Activated naive CD8-positive, alpha-beta T cell (primary cell): ENCODE measurements around the gene SPINT2.

Experiments used
- H3K27ac Mint-ChIP-seq: one replicate; pipeline ENCODE4 v1.8.0; 2021; ENCODE audit warnings: mixed read lengths
- H3K27me3 Mint-ChIP-seq: one replicate; pipeline ENCODE4 v1.8.0; 2021; ENCODE audit warnings: mixed read lengths
- H3K36me3 Mint-ChIP-seq: one replicate; pipeline ENCODE4 v1.8.0; 2021; ENCODE audit warnings: mixed read lengths
- H3K4me1 Mint-ChIP-seq: one replicate; pipeline ENCODE4 v1.8.0; 2021; ENCODE audit warnings: low read depth, mixed read lengths
- H3K4me3 Mint-ChIP-seq: one replicate; pipeline ENCODE4 v1.8.0; 2021; ENCODE audit warnings: mild to moderate bottlenecking, mixed read lengths
- H3K9me3 Mint-ChIP-seq: one replicate; pipeline ENCODE4 v1.8.0; 2021; ENCODE audit warnings: low read depth, mixed read lengths

SPINT2 gene

DNA sequence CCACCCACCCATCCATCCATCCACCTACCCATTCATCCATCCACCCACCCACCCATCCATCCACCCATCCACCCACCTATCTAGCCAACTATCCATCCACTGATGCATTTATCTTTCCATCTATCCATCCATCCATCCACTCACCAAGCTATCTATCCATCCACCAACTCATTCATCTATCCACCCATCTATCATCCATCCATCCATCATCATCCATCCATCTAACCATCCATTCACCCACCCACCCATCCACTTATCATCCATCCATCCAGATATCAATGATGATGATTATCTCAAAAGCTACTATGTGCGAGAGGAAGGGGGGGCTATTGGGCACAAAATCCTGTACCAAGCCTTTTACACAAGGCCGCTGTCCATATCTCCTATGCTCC is 45.9 kb downstream of the SPINT2 start:
- Mint-ChIP-seq H3K9me3 (no peaks in the 10 kb centered on the region), H3K36me3 (peaks cover 3% of the 10 kb centered on the region), H3K4me3 (no peak overlapping the region), H3K4me1 (peaks cover 4% of the 10 kb centered on the region), H3K27me3 (no peaks in the 10 kb centered on the region), H3K27ac (no peak overlapping the region)

DNA sequence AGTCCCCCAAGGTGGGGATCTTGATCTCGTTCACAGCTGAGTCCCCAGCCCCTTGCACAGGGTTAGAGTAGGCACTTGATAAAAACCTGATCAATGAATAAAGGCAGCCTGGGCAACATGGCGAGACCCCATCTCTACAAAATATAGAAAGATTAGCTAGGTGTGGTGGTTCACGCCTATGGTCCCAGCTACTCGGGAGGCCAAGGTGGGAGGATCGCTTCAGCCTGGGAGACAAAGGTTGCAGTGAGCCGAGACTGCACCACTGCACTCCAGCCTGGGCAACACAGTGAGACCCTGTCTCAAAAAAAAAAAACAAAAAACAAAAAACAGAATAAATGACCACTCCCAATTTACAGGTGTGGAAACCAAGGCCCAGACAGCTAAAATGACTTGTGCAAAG is 46.6 kb downstream of the SPINT2 start:
- Mint-ChIP-seq H3K4me3 (no peak overlapping the region), H3K9me3 (no peaks in the 10 kb centered on the region), H3K4me1 (peaks cover 4% of the 10 kb centered on the region), H3K36me3 (peaks cover 3% of the 10 kb centered on the region), H3K27me3 (no peaks in the 10 kb centered on the region), H3K27ac (no peak overlapping the region)

DNA sequence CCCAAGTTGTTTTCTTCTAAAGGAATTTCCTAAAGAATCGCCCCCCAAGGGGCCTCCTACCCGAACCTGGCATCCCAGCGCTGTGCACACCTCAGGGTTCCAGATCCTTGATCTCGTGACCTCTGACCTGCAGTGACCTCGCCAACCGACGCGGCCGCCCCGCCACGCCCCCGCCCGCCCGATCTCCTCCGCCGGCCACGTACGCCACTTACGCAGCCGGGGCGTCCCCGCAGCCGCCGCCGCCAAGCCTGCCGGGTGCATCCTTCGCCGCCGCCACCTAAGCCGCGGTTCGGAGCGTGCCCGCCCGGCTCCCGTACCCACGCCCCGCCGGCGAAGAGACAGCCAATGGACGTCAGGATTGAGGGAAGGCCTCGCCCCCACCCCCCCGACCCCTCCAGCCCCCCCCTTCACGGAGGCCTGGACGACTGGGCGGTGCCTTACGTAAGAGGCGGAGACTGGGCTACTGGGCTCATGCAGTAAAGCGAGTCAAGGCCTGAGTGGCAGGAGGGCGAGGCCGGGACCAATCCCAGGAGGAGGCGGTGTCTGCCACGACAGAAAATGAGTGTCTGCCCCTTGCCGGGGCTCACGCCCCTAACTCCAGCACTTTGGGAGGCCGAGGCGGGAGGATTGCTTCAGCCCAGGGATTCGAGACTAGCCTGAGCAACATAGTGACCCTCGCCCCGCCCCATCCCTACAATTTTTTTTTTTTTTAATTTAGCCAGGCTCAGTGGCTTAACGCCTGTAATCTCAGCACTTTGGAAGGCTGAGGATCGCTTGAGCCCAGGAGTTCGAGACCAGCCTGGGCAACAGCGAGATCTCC is 51.5 kb downstream of the SPINT2 start, which contains the start of gene YIF1B:
TSS of gene YIF1B (minus strand) at position 291 of the 820 bp plus-strand sequence. CDS start at position 261, 30 bp downstream.
- H3K4me3 Mint-ChIP-seq, result peak within 1 kb of the TSS; percentile 93
- peak within 1 kb of the TSS; percentile 88 for H3K27ac Mint-ChIP-seq
- no peaks in the 10 kb centered on the region for H3K27me3 Mint-ChIP-seq
- no peaks in the 10 kb centered on the region for H3K9me3 Mint-ChIP-seq
- peaks cover 26% of the 10 kb centered on the region for H3K4me1 Mint-ChIP-seq
- H3K36me3 Mint-ChIP-seq, result no peaks in the 10 kb centered on the region

DNA sequence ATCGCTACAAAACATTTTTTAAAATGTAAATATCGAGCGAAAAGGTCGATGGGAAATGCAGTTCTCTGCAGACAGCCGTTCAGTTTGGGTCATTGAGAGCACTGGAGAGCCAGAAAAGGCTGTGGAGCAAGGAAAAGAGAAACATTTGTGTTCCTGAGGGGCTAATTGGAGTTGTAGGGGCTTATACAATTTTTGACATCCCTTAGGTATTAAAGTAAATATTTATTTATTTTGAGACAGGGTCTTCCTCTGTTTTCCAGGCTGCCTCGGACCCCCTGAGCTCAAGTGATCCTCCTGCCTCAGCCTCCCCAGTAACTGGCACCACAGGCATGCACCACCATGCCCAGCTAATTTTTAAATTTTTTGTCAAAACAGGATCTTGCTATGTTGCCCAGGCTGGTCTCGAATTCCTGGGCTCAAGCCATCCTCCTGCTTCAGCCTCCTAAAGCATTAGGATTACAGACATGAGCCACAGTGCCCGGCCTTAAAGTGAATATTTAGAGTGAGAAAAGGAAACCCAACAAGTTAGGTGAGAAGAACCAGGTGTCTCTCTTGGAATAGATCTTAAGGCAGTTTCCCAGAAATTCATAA is 52.2 kb downstream of the SPINT2 start:
- Mint-ChIP-seq H3K4me1 (peaks cover 32% of the 10 kb centered on the region), H3K4me3 (peak overlapping the region; percentile 93), H3K27ac (peak overlapping the region; percentile 88), H3K36me3 (no peaks in the 10 kb centered on the region), H3K9me3 (no peaks in the 10 kb centered on the region), H3K27me3 (no peaks in the 10 kb centered on the region)

DNA sequence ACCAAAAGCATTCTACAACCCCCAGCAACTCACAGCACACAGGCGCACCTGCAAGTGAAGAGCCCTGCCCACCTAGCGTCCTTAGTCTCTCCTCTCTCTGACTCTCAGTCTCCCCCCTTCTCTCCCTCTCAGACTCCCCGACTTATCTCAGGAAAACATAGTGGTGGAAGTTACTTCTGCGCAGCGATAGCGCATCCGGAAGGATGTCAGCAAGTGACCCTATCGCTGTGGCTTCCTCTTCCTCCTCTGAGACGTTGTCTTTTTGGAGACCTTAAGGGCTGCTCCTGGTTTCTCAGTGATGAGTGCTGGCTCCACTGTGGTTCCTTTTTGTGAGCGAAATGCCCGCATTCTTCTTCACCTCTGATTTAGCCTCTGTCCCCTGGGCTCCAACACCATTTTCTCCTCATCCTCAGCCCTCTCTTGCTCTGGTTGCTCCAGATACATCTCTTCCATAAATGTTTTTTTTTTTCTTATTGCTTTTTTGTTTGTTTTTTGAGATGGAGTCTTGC is 52.8 kb downstream of the SPINT2 start:
- Mint-ChIP-seq H3K4me3 (peak overlapping the region; percentile 93), H3K36me3 (peaks cover 1% of the 10 kb centered on the region), H3K27ac (peak overlapping the region; percentile 83), H3K4me1 (peaks cover 38% of the 10 kb centered on the region), H3K27me3 (no peaks in the 10 kb centered on the region), H3K9me3 (no peaks in the 10 kb centered on the region)

DNA sequence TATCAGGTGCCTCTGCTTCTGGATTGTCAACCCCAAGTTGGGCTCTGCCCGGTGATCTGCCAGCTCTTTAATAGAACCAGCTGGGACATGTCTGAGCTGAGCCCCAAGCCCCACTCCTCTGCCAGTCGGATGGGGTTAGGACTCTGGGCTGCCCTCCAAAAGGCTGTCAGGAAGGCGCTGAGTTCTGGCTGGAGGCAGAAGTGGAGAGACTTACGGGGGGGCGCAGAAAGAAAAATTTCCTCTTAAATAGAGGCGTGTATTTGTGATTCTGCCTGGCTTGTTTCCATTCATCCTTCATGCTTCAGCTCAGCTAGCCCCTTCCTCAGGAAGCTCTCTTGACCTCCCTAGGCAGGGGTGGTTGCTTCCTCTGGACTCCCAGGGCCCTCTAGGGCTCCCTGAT is 54.3 kb downstream of the SPINT2 start:
- H3K27ac Mint-ChIP-seq, result no peak overlapping the region
- no peaks in the 10 kb centered on the region for H3K9me3 Mint-ChIP-seq
- no peaks in the 10 kb centered on the region for H3K27me3 Mint-ChIP-seq
- peaks cover 39% of the 10 kb centered on the region for H3K4me1 Mint-ChIP-seq
- H3K36me3 Mint-ChIP-seq, result peaks cover 2% of the 10 kb centered on the region
- H3K4me3 Mint-ChIP-seq, result peak overlapping the region; percentile 57

DNA sequence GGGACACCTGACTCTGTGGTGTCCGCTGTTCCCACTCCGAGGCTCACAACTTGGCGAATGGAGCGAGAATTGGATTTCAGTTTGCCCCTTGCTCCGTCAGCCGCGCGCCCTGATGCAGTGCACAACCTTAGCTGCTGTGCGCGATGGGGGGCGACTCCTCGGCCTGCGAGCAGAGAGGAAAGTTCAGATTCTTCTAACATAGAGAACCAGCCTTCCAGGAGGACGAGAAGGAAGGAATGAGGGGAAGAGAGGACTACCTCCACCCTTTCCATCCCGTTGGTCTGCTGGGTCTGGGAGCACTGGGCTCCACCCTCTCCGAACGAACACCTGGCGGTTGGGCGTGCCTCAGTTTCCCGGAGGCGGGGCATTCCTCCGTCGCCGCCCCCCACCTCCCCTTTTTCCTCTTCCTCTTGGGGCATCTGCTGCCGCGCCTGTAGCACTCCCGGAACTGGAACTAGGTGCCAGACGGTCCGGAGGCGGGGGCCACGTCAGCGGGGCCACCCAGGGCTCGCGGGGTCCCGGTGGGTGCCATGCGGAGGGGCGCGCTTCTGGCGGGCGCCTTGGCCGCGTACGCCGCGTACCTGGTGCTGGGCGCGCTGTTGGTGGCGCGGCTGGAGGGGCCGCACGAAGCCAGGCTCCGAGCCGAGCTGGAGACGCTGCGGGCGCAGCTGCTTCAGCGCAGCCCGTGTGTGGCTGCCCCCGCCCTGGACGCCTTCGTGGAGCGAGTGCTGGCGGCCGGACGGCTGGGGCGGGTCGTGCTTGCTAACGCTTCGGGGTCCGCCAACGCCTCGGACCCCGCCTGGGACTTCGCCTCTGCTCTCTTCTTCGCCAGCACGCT is 55.3 kb downstream of the SPINT2 start, which contains the start of gene KCNK6:
TSS of gene KCNK6 (plus strand) at position 425 of the 838 bp plus-strand sequence. CDS start at position 531, 106 bp downstream.
- peak within 1 kb of the TSS; percentile 87 for H3K4me3 Mint-ChIP-seq
- H3K27ac Mint-ChIP-seq, result peak within 1 kb of the TSS; percentile 54
- H3K4me1 Mint-ChIP-seq, result peaks cover 39% of the 10 kb centered on the region
- H3K36me3 Mint-ChIP-seq, result peaks cover 2% of the 10 kb centered on the region
- H3K9me3 Mint-ChIP-seq, result no peaks in the 10 kb centered on the region
- H3K27me3 Mint-ChIP-seq, result no peaks in the 10 kb centered on the region

DNA sequence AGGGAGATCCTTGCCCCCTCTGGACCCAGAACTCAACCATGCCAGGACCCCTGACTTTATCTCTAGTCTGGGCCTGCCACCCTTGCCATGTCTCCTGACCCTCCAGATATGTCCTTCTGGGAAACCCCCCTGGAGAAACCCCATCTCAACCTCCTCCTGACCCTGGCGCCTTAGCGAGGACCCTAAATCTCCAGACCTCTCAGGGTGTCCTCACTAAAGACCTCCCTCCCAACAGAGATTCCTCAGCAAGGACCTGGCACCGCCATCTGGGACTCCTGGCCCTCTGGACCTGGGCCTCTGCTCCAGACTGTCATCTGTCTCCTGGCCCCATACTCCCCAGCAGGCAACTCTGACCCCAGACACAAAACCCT is 56.6 kb downstream of the SPINT2 start:
- Mint-ChIP-seq H3K9me3 (no peaks in the 10 kb centered on the region), H3K36me3 (peaks cover 3% of the 10 kb centered on the region), H3K27ac (no peak overlapping the region), H3K4me1 (peaks cover 37% of the 10 kb centered on the region), H3K27me3 (no peaks in the 10 kb centered on the region), H3K4me3 (peak overlapping the region; percentile 87)

DNA sequence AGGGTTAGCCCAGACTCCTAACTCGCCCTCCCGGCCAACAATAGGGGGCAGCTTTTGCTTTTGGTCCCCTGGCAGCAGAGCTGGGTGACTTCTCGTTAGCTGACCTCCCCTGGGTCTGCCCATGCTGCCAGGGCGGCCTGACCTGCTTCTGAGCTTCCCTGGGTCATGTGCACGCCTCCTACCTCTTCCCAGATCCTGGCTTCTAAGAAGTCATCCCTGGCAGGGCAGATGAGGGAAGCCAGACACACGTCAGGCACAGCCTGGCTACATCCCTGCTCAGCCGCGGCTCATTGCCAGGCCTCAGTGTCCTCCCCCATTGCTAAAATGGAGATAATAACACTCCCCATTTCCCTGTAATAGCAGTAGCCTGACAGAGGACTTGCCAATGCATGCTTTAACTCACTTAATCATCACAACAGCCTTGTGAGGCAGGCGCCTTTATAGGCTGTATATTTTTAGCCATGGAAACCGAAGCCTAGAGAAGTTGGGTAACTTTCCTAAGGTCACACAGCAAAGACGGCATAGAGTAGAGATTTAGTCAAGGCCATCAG is 57.3 kb downstream of the SPINT2 start:
- Mint-ChIP-seq H3K4me1 (peaks cover 33% of the 10 kb centered on the region), H3K36me3 (peaks cover 4% of the 10 kb centered on the region), H3K27me3 (no peaks in the 10 kb centered on the region), H3K9me3 (no peaks in the 10 kb centered on the region), H3K27ac (peak overlapping the region; percentile 76), H3K4me3 (peak overlapping the region; percentile 87)

DNA sequence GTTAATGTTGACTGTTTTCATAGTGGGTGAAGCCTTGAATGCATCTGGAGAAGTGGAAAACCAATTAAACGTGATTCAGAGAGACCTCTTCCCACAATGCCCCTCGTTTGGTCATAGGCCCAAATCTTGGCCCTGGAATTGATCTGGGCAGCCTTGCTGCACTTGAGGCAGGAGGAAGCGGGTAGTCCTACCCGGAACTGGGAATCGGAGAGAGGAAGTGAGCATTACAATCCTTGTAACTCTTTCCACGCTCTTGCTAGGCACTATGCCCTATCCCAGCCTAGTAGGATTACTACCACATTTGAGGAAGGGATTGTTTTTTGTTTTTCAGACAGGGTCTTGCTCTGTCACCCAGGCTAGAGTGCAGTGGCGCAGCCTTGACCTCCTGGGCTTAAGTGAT is 58.9 kb downstream of the SPINT2 start:
- Mint-ChIP-seq H3K9me3 (no peaks in the 10 kb centered on the region), H3K27ac (no peak overlapping the region), H3K36me3 (peaks cover 4% of the 10 kb centered on the region), H3K4me1 (peaks cover 25% of the 10 kb centered on the region), H3K4me3 (no peak overlapping the region), H3K27me3 (no peaks in the 10 kb centered on the region)

DNA sequence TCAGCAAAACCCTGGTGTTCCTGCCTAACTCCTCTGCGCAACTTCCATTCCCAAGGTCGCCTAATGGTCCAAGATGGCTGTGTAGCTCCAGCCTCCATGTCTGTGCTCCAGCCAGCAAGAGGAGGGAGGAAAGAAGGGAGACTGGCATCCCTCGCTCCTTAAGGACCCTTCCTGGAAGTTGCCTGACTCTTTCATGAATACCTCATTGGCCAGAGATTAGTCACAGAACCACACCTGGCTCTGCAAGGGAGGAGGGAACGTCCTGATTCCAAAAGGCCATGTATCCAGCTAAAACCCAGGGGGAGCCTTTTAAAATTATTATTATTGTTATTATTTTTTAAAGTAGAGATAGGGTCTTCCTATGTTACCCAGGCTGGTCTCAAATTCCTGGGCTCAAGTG is 60.1 kb downstream of the SPINT2 start:
- Mint-ChIP-seq H3K36me3 (peaks cover 4% of the 10 kb centered on the region), H3K27ac (no peak overlapping the region), H3K27me3 (no peaks in the 10 kb centered on the region), H3K4me3 (no peak overlapping the region), H3K4me1 (peaks cover 18% of the 10 kb centered on the region), H3K9me3 (no peaks in the 10 kb centered on the region)

DNA sequence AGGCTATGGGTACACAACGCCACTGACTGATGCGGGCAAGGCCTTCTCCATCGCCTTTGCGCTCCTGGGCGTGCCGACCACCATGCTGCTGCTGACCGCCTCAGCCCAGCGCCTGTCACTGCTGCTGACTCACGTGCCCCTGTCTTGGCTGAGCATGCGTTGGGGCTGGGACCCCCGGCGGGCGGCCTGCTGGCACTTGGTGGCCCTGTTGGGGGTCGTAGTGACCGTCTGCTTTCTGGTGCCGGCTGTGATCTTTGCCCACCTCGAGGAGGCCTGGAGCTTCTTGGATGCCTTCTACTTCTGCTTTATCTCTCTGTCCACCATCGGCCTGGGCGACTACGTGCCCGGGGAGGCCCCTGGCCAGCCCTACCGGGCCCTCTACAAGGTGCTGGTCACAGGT is 62.2 kb downstream of the SPINT2 start:
- Mint-ChIP-seq H3K27ac (no peak overlapping the region), H3K4me3 (no peak overlapping the region), H3K36me3 (peaks cover 4% of the 10 kb centered on the region), H3K27me3 (no peaks in the 10 kb centered on the region), H3K9me3 (no peaks in the 10 kb centered on the region), H3K4me1 (peaks cover 7% of the 10 kb centered on the region)

DNA sequence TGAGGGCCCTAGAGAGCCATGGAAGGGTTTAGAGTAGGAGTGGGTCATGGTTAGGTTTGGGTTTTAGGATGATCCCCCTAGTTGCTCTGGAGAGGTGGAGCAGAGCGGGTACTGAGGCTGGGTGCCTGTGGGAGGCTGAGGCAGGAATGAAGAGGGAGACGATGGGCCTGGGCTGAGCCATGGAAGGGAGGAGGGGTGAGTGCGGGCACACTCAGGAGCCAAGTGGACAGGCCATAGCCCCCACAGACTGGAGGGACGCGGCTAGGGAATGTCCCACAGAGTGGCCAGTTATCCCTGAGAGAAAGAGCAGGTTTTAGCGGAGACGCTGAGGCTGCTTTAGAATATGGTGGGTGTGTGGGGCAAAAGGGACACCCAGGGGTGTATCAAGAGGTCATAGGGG is 65.3 kb downstream of the SPINT2 start:
- Mint-ChIP-seq H3K4me3 (no peak overlapping the region), H3K9me3 (no peaks in the 10 kb centered on the region), H3K27me3 (no peaks in the 10 kb centered on the region), H3K4me1 (no peaks in the 10 kb centered on the region), H3K27ac (no peak overlapping the region), H3K36me3 (peaks cover 2% of the 10 kb centered on the region)

DNA sequence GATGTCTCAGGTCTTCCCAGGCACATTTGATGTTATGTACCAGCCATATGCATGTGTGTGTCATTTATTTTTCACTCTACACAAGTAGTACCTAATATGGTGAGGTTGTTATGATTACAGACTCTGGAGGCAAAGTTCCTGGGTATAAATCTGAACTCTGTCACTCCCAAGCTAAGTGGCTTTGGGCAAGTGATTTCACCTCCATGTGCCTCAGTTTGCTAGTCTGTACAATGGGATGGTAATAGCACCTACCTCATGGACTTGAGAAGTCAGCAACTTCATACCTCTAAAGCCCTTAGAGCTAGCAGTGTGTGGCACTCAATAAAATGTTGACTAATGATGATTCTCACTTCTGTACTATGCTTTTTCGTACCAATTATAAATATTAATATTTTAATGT is 67.4 kb downstream of the SPINT2 start:
- Mint-ChIP-seq H3K4me1 (peaks cover under 1% of the 10 kb centered on the region), H3K9me3 (no peaks in the 10 kb centered on the region), H3K27me3 (no peaks in the 10 kb centered on the region), H3K4me3 (no peak overlapping the region), H3K36me3 (no peaks in the 10 kb centered on the region), H3K27ac (no peak overlapping the region)
